Measurements from ENCODE around the gene BTBD6.

- TF ChIP-seq CTCF (IDR thresholded peaks at IDR 0.05 in 2 of 3, conservative IDR thresholded peaks at IDR 0.05 in 1 of 3; ENCODE audit: insufficient read depth in 2 of 3, low read depth in 1 of 3, low read length in 3 of 3), result no peak
- TF ChIP-seq HNRNPLL (IDR thresholded peaks at IDR 0.05; ENCODE audit: low read depth, low read length, poor library complexity, severe bottlenecking), result no peak
- no peak for TF ChIP-seq ZBTB17 (CRISPR knock-in tag; IDR thresholded peaks at IDR 0.05)
- no peak for TF ChIP-seq CHD7 (IDR thresholded peaks at IDR 0.05; ENCODE audit: low read depth, low read length)
- TF ChIP-seq USF2 (CRISPR knock-in tag; IDR thresholded peaks at IDR 0.05), result no peak
These were observed 19.8 kb upstream of the BTBD6 start for GRCh38 chr14:105228562-105228961.
